Measurements from ENCODE around the gene LONP1. TPM values are rescaled to one million over a fixed set of nuclear protein-coding genes. Genes with fewer than 3 reads are reported as not detected.

Gene LONP1
- total RNA-seq, 1 donor from 2014 or later, result 35.9 TPM

DNA sequence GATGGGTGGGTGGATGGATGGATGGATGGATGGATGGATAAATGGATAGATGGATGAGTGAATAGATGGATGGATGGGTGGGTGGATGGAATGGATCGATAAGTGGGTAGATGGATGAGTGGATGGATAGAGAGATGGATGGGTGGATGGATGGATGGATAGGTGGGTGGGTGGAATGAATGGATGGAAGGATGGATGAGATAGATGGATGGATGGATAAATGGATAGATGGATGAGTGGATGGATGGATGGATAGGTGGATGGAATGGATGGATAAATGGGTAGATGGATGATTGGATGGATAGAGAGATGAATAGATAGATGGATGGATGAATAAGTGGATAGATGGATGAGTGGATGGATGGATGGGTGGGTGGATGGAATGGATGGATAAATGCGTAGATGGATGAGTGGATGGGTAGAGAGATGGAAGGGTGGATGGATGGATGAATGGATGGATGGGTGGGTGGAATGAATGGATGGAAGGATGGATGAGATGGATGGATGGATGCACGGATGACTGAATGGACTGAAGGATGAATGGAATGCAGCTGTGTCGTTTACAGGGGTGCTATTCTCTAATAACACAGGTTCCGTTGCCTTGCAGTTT, 42.8 kb upstream of the LONP1 start:
- Histone ChIP-seq H3K27me3 (no peaks in the 10 kb centered on the region), H3K9me3 (ENCODE audit: low read depth) (no peaks in the 10 kb centered on the region), H3K9ac (no peak overlapping the region), H3K4me3 (no peak overlapping the region), H2AFZ (replicated peaks) (no peak overlapping the region), H3K27ac (no peak overlapping the region), H3K4me1 (no peaks in the 10 kb centered on the region), H4K20me1 (ENCODE audit: low read depth) (no peaks in the 10 kb centered on the region), H3K79me2 (ENCODE audit: low read depth) (no peaks in the 10 kb centered on the region), H3F3A (ENCODE audit: low read depth) (no peaks in the 10 kb centered on the region), H3K36me3 (no peaks in the 10 kb centered on the region), H3K4me2 (no peak overlapping the region)
- no peak for TF ChIP-seq CTCF (IDR thresholded peaks at IDR 0.05)
- TF ChIP-seq EZH2 (IDR thresholded peaks at IDR 0.05), result no peak
- no peak for TF ChIP-seq EZH2phosphoT487 (IDR thresholded peaks at IDR 0.05)
- Mint-ChIP-seq H3K27ac (no peak overlapping the region), H3K4me3 (no peak overlapping the region), H3K36me3 (no peaks in the 10 kb centered on the region), H3K27me3 (ENCODE audit: insufficient read depth, low read depth) (peaks cover 6% of the 10 kb centered on the region), H3K9me3 (peaks cover 2% of the 10 kb centered on the region), H3K4me1 (no peaks in the 10 kb centered on the region)
- no peak for DNase-seq (ENCODE audit: low spot score)

GRCh38 chr19:5753743-5754142, 33.8 kb upstream of the LONP1 start:
- no peak overlapping the region for H3K4me3 Mint-ChIP-seq
- Histone ChIP-seq H3K4me1 (no peaks in the 10 kb centered on the region), H4K20me1 (ENCODE audit: low read depth) (no peaks in the 10 kb centered on the region), H3K36me3 (no peaks in the 10 kb centered on the region), H3K27me3 (no peaks in the 10 kb centered on the region), H3F3A (ENCODE audit: low read depth) (no peaks in the 10 kb centered on the region), H2AFZ (replicated peaks) (no peak overlapping the region), H3K9ac (no peak overlapping the region), H3K79me2 (ENCODE audit: low read depth) (no peaks in the 10 kb centered on the region), H3K4me3 (no peak overlapping the region), H3K27ac (no peak overlapping the region), H3K9me3 (ENCODE audit: low read depth) (no peaks in the 10 kb centered on the region), H3K4me2 (no peak overlapping the region)
- no peaks in the 10 kb centered on the region for H3K36me3 Mint-ChIP-seq
- H3K27me3 Mint-ChIP-seq (ENCODE audit: insufficient read depth, low read depth), result peaks cover 4% of the 10 kb centered on the region
- no peak for DNase-seq (ENCODE audit: low spot score)
- TF ChIP-seq EZH2 (IDR thresholded peaks at IDR 0.05) (no peak), EZH2phosphoT487 (IDR thresholded peaks at IDR 0.05) (no peak), CTCF (IDR thresholded peaks at IDR 0.05) (no peak)
- H3K4me1 Mint-ChIP-seq, result no peaks in the 10 kb centered on the region
- no peak overlapping the region for H3K27ac Mint-ChIP-seq
- H3K9me3 Mint-ChIP-seq, result no peaks in the 10 kb centered on the region

DNA sequence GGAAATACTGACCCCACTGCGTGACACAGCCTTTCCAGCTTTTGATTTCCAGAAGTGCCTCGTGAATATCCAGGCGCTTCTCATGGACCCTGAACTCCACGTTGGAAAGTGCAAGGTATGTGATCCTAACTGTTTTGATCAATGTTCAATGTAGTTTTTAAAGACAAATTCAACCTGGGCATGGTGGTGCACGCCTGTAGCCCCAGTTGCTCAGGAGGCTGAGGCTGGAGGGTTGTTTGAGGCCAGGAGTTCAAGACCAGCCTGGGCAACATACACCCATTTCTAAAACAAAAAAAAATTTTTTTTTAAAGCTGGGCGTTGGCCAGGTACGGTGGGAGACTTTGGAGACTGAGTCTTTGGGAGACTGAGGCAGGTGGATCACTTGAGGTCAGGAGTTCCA, 31.8 kb upstream of the LONP1 start:
- H3K27me3 ChIP-seq, result no peaks in the 10 kb centered on the region
- no peaks in the 10 kb centered on the region for H3K36me3 Mint-ChIP-seq

More for the DNA sequence above, 31.8 kb upstream of the LONP1 start:
- TF ChIP-seq EZH2phosphoT487 (IDR thresholded peaks at IDR 0.05) (no peak), EZH2 (IDR thresholded peaks at IDR 0.05) (no peak), CTCF (IDR thresholded peaks at IDR 0.05) (no peak)
- no peaks in the 10 kb centered on the region for H3K4me1 ChIP-seq
- Mint-ChIP-seq H3K4me3 (no peak overlapping the region), H3K27ac (no peak overlapping the region), H3K4me1 (no peaks in the 10 kb centered on the region), H3K27me3 (ENCODE audit: insufficient read depth, low read depth) (no peaks in the 10 kb centered on the region), H3K9me3 (no peaks in the 10 kb centered on the region)
- no peaks in the 10 kb centered on the region for H3K36me3 ChIP-seq
- H3K9ac ChIP-seq, result no peak overlapping the region
- H2AFZ ChIP-seq (replicated peaks), result no peak overlapping the region
- no peak overlapping the region for H3K4me3 ChIP-seq
- no peak overlapping the region for H3K4me2 ChIP-seq
- no peak for DNase-seq (ENCODE audit: low spot score)
- H3K79me2 ChIP-seq (ENCODE audit: low read depth), result no peaks in the 10 kb centered on the region
- H3K27ac ChIP-seq, result no peak overlapping the region
- no peaks in the 10 kb centered on the region for H4K20me1 ChIP-seq (ENCODE audit: low read depth)
- no peaks in the 10 kb centered on the region for H3F3A ChIP-seq (ENCODE audit: low read depth)
- H3K9me3 ChIP-seq (ENCODE audit: low read depth), result no peaks in the 10 kb centered on the region
